ENCODE measurements around the gene MOV10. TPM values are rescaled to one million over a fixed set of nuclear protein-coding genes. Genes with fewer than 3 reads are reported as not detected.
A peak's percentile ranks its signal among the peaks of the same experiment; 100 is the strongest.

MOV10 gene
- total and polyA plus RNA-seq, 2 of the 8 experiments (the other 6 are each of a cell fraction or from before 2014, with no cell fraction given): 57.3 to 109 TPM

DNA sequence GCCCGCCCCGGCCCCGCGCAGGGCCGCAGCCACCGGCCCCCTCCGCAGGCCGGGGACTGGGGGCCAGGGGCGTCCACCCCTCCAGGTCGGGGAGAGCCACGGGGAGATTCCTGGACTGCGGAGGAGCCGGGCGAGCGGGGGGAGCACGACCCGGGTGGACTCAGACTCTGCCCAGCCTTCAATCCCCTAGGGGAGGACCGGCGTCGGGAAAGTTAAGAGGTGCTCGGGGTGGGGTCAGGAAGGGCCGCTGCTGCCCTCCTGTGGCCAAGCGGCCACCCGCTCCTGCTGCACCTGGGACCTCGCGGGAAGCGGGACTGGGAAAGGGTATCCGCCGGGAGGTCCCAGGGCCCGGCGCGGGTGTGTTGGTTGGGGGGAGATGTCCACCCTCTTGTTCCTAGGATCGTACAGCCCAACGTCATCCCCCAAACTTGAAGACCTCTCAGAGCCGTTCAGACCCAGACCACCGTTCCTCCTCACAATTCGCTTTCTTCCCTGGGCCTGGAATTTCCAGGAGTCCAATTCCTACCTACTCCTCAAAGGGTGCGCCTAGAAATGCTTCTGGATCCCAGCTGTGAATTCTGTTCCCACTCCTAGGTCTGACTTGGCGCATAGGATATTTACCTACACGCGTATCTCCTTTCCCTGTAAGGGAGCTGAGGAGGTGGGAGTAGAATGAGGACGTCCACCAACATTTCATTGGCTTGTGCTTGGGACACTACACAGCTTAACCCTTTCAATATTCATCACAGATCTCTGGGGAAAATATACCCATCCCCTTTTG lies 33.0 kb downstream of the MOV10 start (continued):
- TF ChIP-seq RXRA (IDR thresholded peaks at IDR 0.05; ENCODE audit: insufficient read depth, low read depth, low read length) (no peak), EGR1 (IDR thresholded peaks at IDR 0.05; ENCODE audit: borderline replicate concordance, low read depth, low read length) (no peak), GTF2F1 (IDR thresholded peaks at IDR 0.05; ENCODE audit: borderline replicate concordance, low read depth, low read length) (no peak), TEAD4 (IDR thresholded peaks at IDR 0.05; ENCODE audit: low read depth, low read length) (no peak), SIX5 (IDR thresholded peaks at IDR 0.05; ENCODE audit: low read depth, low read length) (no peak), POU5F1 (IDR thresholded peaks at IDR 0.05; ENCODE audit: low read depth, low read length) (no peak), SIRT6 (IDR thresholded peaks at IDR 0.05; ENCODE audit: low read length) (no peak), SRF (IDR thresholded peaks at IDR 0.05; ENCODE audit: low read depth, low read length) (no peak), CBX8 (IDR thresholded peaks at IDR 0.05; ENCODE audit: borderline replicate concordance, low read depth, low read length) (no peak), TAF7 (optimal IDR thresholded peaks at IDR 0.05; ENCODE audit: borderline replicate concordance, low read depth, low read length) (no peak), PHF8 (conservative IDR thresholded peaks at IDR 0.05; ENCODE audit: low read depth, low read length) (peak; percentile 47; the same call in 1 of the 2 replicates), TAF1 (IDR thresholded peaks at IDR 0.05; ENCODE audit: low read depth, low read length) (no peak), BACH1 (IDR thresholded peaks at IDR 0.05; ENCODE audit: low read length) (no peak), EP300 (IDR thresholded peaks at IDR 0.05; ENCODE audit: borderline replicate concordance in 1 of 2, low read depth in 2 of 2, low read length in 2 of 2) (peak in 1 of 2 experiments; percentile 45; a peak in 1 of 3 replicates), CREB1 (IDR thresholded peaks at IDR 0.05) (peak; percentile 56), SP1 (IDR thresholded peaks at IDR 0.05; ENCODE audit: low read depth, low read length) (no peak), HDAC6 (IDR thresholded peaks at IDR 0.05; ENCODE audit: low read depth, low read length) (no peak), SIN3A (conservative IDR thresholded peaks at IDR 0.05 in 1 of 2, IDR thresholded peaks at IDR 0.05 in 1 of 2; ENCODE audit: low read depth in 1 of 2, low read length in 2 of 2) (peak; percentile 61 to 71; a peak in 1 of 4 replicates), EZH2 (IDR thresholded peaks at IDR 0.05; ENCODE audit: low read depth, low read length, severe bottlenecking) (no peak), SP2 (IDR thresholded peaks at IDR 0.05; ENCODE audit: low read length) (no peak)
- TF ChIP-seq, protein P1, sequence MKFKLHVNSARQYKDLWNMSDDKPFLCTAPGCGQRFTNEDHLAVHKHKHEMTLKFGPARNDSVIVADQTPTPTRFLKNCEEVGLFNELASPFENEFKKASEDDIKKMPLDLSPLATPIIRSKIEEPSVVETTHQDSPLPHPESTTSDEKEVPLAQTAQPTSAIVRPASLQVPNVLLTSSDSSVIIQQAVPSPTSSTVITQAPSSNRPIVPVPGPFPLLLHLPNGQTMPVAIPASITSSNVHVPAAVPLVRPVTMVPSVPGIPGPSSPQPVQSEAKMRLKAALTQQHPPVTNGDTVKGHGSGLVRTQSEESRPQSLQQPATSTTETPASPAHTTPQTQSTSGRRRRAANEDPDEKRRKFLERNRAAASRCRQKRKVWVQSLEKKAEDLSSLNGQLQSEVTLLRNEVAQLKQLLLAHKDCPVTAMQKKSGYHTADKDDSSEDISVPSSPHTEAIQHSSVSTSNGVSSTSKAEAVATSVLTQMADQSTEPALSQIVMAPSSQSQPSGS (IDR thresholded peaks at IDR 0.05; ENCODE audit: low read length): no peak; the same call in 1 of the 2 replicates
- TF ChIP-seq, protein P2, sequence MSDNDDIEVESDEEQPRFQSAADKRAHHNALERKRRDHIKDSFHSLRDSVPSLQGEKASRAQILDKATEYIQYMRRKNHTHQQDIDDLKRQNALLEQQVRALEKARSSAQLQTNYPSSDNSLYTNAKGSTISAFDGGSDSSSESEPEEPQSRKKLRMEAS (IDR thresholded peaks at IDR 0.05): no peak; the same call in 1 of the 2 replicates
